ENCODE measurements around the gene TGFBR3. TPM values are rescaled to one million over a fixed set of nuclear protein-coding genes. Genes with fewer than 3 reads are reported as not detected.

TGFBR3 gene
- total RNA-seq, 1 donor from 2014 or later, result 2.5 TPM

GRCh38 chr1:91635763-91636162 lies 250.2 kb downstream of the TGFBR3 start:
- no peak for DNase-seq (ENCODE audit: low read depth)

GRCh38 chr1:91633438-91633837 lies 252.5 kb downstream of the TGFBR3 start:
- H3K27ac ChIP-seq (ENCODE audit: low read depth, low read length), result no peak overlapping the region
- no peaks in the 10 kb centered on the region for H4K20me1 ChIP-seq (ENCODE audit: insufficient read depth, low read length)
- no peak overlapping the region for H3K9ac ChIP-seq (ENCODE audit: low read length)
- Mint-ChIP-seq H3K4me3 (ENCODE audit: unreplicated experiment) (no peak overlapping the region), H3K27ac (ENCODE audit: unreplicated experiment) (no peak overlapping the region), H3K36me3 (ENCODE audit: low read depth, unreplicated experiment) (no peaks in the 10 kb centered on the region), H3K9me3 (ENCODE audit: unreplicated experiment) (no peaks in the 10 kb centered on the region), H3K4me1 (ENCODE audit: low read depth, unreplicated experiment) (no peaks in the 10 kb centered on the region), H3K27me3 (ENCODE audit: low read depth, unreplicated experiment) (peaks cover 15% of the 10 kb centered on the region)
- no peaks in the 10 kb centered on the region for H3K27me3 ChIP-seq (ENCODE audit: insufficient read depth, low read length)
- no peaks in the 10 kb centered on the region for H3K36me3 ChIP-seq (ENCODE audit: insufficient read depth, low read length)
- DNase-seq (ENCODE audit: low read depth) (no peak), FAIRE-seq (no peak)
- no peaks in the 10 kb centered on the region for H3K79me2 ChIP-seq (ENCODE audit: insufficient read depth, low read length)
- no peak overlapping the region for H2AFZ ChIP-seq (ENCODE audit: low read depth, low read length)
- TF ChIP-seq CTCF (IDR thresholded peaks at IDR 0.05; ENCODE audit: insufficient read depth, low read depth, low read length) (no peak), EZH2 (IDR thresholded peaks at IDR 0.05; ENCODE audit: insufficient read depth, low read length) (no peak)
- H3K4me3 ChIP-seq (ENCODE audit: insufficient read depth, low read depth, low read length), result no peak overlapping the region
- H3K4me2 ChIP-seq (ENCODE audit: low read length), result no peak overlapping the region
- H3K9me3 ChIP-seq (ENCODE audit: insufficient read depth, low read depth, low read length), result no peaks in the 10 kb centered on the region
- H3K4me1 ChIP-seq (ENCODE audit: insufficient read depth, low read length), result no peaks in the 10 kb centered on the region

More at GRCh38 chr1:91635763-91636162, 250.2 kb downstream of the TGFBR3 start:
- Histone ChIP-seq H3K27me3 (ENCODE audit: insufficient read depth, low read length) (no peaks in the 10 kb centered on the region), H3K9me3 (ENCODE audit: insufficient read depth, low read depth, low read length) (no peaks in the 10 kb centered on the region), H3K9ac (ENCODE audit: low read length) (no peak overlapping the region), H3K4me1 (ENCODE audit: insufficient read depth, low read length) (no peaks in the 10 kb centered on the region), H3K4me2 (ENCODE audit: low read length) (no peak overlapping the region), H3K79me2 (ENCODE audit: insufficient read depth, low read length) (no peaks in the 10 kb centered on the region), H4K20me1 (ENCODE audit: insufficient read depth, low read length) (no peaks in the 10 kb centered on the region), H2AFZ (ENCODE audit: low read depth, low read length) (no peak overlapping the region), H3K4me3 (ENCODE audit: insufficient read depth, low read depth, low read length) (no peak overlapping the region), H3K27ac (ENCODE audit: low read depth, low read length) (no peak overlapping the region), H3K36me3 (ENCODE audit: insufficient read depth, low read length) (no peaks in the 10 kb centered on the region)
- peaks cover 3% of the 10 kb centered on the region for H3K9me3 Mint-ChIP-seq (ENCODE audit: unreplicated experiment)
- FAIRE-seq, result no peak
- H3K4me3 Mint-ChIP-seq (ENCODE audit: unreplicated experiment), result no peak overlapping the region
- H3K36me3 Mint-ChIP-seq (ENCODE audit: low read depth, unreplicated experiment), result peaks cover 2% of the 10 kb centered on the region
- H3K27ac Mint-ChIP-seq (ENCODE audit: unreplicated experiment), result no peak overlapping the region
- no peaks in the 10 kb centered on the region for H3K4me1 Mint-ChIP-seq (ENCODE audit: low read depth, unreplicated experiment)
- no peak for TF ChIP-seq CTCF (IDR thresholded peaks at IDR 0.05; ENCODE audit: insufficient read depth, low read depth, low read length)
- no peak for TF ChIP-seq EZH2 (IDR thresholded peaks at IDR 0.05; ENCODE audit: insufficient read depth, low read length)
- H3K27me3 Mint-ChIP-seq (ENCODE audit: low read depth, unreplicated experiment), result peaks cover 15% of the 10 kb centered on the region

GRCh38 chr1:91631718-91632330 lies 254.1 kb downstream of the TGFBR3 start:
- no peak for FAIRE-seq
- no peak overlapping the region for H3K4me2 ChIP-seq (ENCODE audit: low read length)

More at GRCh38 chr1:91631718-91632330, 254.1 kb downstream of the TGFBR3 start:
- no peak overlapping the region for H3K9ac ChIP-seq (ENCODE audit: low read length)
- no peaks in the 10 kb centered on the region for H3K79me2 ChIP-seq (ENCODE audit: insufficient read depth, low read length)
- H2AFZ ChIP-seq (ENCODE audit: low read depth, low read length), result no peak overlapping the region
- no peak overlapping the region for H3K27ac ChIP-seq (ENCODE audit: low read depth, low read length)
- no peaks in the 10 kb centered on the region for H3K36me3 ChIP-seq (ENCODE audit: insufficient read depth, low read length)
- no peaks in the 10 kb centered on the region for H3K4me1 ChIP-seq (ENCODE audit: insufficient read depth, low read length)
- Mint-ChIP-seq H3K4me1 (ENCODE audit: low read depth, unreplicated experiment) (no peaks in the 10 kb centered on the region), H3K36me3 (ENCODE audit: low read depth, unreplicated experiment) (no peaks in the 10 kb centered on the region), H3K27me3 (ENCODE audit: low read depth, unreplicated experiment) (peaks cover 15% of the 10 kb centered on the region), H3K27ac (ENCODE audit: unreplicated experiment) (no peak overlapping the region), H3K4me3 (ENCODE audit: unreplicated experiment) (no peak overlapping the region), H3K9me3 (ENCODE audit: unreplicated experiment) (no peaks in the 10 kb centered on the region)
- no peaks in the 10 kb centered on the region for H4K20me1 ChIP-seq (ENCODE audit: insufficient read depth, low read length)
- no peaks in the 10 kb centered on the region for H3K27me3 ChIP-seq (ENCODE audit: insufficient read depth, low read length)
- H3K9me3 ChIP-seq (ENCODE audit: insufficient read depth, low read depth, low read length), result no peaks in the 10 kb centered on the region
- H3K4me3 ChIP-seq (ENCODE audit: insufficient read depth, low read depth, low read length), result no peak overlapping the region
- DNase-seq (ENCODE audit: low read depth), result no peak
- TF ChIP-seq CTCF (IDR thresholded peaks at IDR 0.05; ENCODE audit: insufficient read depth, low read depth, low read length), result no peak
- TF ChIP-seq EZH2 (IDR thresholded peaks at IDR 0.05; ENCODE audit: insufficient read depth, low read length), result no peak

All from astrocyte (in vitro differentiated cells and primary cell).